NOMO-1 treated with DMSO at 0.1 percent for 48 hours (cell line): ENCODE measurements around the gene MALRD1.

Source experiments
- DNase-seq: peaks from one replicate; lab custom pipeline; 2025; ENCODE audit not compliant: unreplicated experiment; lab: John Stamatoyannopoulos, UW

The MALRD1 gene

DNA sequence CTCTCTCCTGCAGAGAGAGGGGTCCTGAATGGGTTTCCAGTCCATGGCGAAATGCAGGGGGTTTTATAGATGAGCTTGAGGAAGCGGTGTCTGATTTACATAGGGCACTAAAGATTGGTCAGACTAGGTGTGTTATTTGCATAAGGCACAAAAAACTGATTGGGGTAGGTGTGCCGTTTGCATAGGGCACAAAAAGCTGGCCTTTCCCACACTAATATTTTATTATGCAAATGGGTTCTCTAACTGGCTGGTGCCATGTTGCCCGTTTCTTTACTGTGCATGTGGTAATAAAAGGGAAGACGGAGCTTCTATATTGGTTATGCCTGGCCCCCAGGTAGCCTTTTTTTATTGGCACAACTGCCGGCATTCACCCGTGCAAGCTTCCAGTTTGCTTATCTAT lies 50.2 kb downstream of the MALRD1 start:
- no peak for DNase-seq

DNA sequence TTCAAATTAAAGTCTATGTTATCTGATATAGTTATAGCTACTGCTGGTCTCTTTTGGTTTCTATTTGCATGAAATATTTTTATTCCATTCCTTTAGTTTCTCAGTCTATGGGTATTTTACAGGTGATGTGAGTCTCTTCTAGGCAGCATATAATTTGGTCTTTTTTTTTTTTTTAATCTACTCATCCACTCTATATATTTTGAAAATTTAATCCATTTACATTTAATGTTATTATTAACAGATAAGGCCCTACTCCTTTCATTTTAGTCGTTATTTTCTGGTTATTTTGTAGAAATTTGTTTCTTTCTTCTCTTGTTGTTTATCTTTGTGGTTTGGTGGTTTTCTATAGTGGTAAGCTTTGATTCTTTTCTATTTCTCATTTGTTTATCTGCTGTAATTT lies 58.8 kb downstream of the MALRD1 start:
- no peak for DNase-seq

DNA sequence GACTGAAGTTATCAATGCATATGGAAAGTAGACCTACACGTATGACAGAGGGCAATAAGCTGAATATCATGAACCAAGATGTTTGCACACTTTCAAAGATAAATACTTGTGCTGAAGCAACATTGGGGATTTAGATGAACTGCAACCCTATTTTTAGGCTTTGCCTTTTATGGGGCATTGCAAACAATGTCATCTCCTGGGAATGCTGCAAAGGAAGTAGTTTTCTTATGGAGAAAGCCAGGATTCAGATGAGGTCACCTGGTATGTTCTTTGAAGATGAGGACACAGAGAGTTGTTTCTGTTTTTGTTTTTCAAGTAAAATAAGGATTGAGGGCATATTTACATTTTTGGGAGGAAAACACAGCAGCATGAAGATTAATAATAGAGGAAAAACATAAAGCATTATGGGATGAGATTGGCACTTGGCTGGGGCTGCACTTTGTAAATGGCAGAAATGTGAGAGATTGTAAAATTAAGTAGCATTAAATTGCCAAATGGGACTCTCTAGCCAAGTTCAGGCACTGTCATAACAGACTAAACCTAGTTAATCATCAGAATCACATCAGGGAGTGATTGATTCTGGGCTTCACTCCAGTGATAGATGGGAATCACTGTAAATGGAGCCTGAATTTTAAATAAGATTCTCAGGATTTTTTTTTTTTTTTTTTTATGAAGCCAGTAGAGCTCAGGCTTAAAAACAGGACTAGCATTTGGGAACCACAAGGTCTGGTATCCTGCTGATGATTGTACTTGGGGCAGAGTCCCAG lies 63.1 kb downstream of the MALRD1 start:
- DNase-seq: no peak

DNA sequence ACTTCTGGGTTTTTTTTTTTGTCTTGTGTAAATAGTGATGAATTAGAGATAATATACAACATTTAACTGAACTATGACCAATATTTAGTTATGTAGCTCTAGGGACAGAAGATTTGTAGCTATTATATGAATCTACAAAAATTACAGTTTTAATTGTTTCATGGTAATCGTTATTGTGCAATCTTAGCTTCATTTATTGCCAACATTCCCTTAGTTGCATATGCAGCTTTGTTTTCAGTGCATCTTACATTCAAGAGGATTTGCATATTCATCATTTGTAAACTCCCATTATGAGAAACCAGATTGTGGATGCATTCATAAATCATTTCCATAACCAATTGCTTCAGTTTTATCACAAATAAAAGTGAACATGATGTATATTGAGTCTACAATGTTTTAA lies 68.8 kb downstream of the MALRD1 start:
- DNase-seq: no peak

DNA sequence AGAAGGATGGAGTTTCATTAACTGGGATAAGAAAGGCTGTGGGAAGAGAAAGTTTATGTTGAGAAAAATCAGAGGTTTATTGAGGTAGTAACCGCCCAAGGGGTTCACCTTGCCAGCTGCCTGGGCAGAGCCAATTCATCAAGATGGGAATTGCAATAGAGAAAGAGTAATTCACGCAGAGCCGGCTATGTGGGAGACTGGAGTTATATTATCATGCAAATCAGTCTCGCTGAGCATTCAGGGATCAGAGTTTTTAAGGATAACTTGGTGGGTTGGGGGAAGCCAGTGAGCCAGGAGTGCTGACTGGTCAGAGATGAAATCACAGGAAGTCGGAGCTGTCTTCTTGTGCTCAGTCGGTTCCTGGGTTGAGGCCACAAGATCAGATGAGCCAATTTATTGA lies 70.6 kb downstream of the MALRD1 start:
- no peak for DNase-seq

DNA sequence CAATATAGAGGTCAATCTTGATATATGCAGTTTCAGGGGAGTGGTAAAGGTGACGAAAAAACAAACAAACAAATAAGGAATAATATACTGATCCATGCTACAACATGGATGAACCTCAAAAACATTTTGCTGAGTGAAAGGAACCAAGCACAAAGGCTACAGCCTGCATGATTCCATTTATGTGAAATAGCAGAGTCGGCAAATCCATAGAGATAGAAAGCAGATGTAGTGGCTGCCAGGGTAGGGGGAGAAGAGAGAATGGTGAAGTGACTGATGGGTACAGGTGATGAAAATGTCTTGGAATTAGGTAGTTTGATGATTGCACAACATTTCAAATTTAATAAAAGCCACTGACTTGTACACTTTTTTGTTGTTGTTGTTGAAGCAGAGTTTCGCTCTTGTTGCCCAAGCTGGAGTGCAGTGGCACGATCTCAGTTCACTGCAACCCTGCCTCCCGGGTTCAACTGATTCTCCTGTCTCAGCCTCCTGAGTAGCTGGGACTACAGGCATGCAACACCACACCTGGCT lies 71.8 kb downstream of the MALRD1 start:
- no peak for DNase-seq

DNA sequence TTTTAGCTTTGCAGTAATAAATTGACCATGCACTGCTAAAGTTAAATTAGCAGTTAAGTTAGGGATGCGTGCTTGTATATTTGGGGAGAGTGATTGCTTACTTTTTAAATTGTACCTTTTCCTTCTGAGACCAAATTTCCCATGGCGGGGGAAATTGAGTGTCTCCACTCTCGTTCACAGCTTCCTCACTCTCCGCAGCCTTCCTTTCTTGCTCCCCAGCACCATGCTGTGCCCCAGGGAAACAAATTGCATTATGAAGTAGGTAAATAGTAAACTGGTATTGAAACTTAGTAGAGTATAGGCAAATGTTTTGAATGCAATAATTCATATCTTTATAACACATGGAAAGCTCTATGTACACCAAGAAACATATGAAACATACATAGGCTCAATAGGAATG lies 85.4 kb downstream of the MALRD1 start:
- no peak for DNase-seq

DNA sequence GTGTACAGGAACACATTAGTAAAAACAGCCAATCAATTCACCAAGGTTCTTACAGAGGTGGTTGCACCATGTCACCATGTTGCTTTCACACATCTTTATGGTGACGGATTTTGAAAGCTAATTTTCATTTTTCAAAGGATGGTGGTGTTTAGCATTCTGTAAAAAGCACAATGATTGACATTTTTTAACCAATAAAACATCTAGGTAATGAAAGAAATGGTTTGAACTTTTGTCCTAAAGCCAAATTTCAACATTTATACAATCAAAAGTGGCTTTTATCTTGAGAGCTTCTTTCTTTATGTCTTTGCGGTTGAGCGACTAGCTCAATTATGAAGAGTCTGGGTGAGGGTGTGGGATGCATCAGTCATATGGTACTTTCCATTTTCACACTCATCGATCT lies 94.4 kb downstream of the MALRD1 start:
- DNase-seq: no peak

DNA sequence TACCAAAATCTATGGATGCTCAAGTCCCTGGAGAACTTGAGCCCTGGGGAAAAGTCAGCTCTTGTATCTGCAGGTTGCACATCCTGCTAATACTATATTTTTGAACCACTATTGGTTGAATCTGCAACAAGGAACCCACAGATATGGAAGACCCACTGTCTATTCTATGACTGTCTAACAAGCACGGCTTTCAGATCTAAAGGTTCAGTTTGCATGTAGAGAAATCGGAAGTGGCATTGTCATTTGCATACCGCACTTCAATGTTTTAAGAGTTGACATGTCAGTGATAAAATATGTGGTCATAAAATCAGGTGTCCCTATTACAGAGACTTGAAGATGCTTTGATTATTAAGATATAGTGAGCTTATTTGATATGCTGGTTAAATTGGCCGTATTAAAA lies 95.6 kb downstream of the MALRD1 start:
- DNase-seq: no peak

DNA sequence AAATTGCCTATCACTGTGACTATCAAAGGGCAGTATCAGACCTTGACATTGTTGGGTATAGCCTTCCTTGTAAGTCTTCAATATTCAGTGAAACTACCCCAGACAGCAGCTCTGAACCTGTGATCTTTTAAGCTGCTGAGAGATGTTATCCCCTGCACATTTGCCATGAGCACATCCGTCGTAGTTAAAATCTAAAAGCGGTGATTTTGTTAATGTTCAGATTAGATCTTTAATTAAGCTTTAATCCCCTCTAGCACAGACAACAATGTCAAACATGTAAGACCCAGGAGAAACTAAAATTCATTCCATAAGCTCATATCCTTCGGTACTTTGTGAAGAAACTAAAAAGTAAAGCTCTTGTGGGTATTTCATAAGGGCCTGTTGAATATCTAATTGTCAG lies 105.8 kb downstream of the MALRD1 start:
- no peak for DNase-seq

DNA sequence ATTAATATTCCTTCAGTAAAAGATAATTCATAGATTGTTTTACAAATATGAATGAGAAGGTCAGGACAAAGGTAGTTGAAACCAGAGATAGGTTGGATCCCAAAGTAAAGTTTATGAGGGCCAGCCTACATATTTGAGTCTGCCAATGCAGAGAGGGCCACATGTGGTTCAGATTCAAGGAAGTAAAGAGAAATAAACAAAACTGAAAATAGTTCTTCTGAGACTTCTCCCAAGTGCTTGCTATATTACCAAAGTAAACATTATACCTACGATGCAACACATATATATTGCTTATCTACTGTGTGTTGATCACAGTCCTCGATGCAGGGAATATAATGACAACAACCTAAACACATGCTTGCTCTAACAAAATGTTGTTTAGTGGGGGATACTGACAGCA lies 109.8 kb downstream of the MALRD1 start:
- DNase-seq: no peak

DNA sequence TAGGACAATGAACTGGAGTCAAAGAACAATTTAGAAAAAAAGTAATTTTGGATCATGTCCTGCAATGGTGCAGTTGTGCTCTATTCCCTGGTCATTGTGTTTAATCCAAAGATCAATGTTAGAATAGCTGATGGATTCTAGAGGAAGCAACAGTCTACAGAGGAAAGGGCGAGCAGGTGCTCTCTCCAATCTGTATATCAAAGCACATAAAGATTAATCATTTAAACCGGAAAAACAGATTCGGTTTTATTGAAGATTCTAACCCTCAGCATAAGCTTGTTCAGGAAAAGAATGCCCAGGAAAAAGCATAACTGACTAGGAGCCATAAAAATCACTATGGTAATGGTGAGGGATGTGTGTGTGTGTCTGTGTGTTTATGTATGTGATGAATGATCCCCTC lies 110.3 kb downstream of the MALRD1 start:
- no peak for DNase-seq

DNA sequence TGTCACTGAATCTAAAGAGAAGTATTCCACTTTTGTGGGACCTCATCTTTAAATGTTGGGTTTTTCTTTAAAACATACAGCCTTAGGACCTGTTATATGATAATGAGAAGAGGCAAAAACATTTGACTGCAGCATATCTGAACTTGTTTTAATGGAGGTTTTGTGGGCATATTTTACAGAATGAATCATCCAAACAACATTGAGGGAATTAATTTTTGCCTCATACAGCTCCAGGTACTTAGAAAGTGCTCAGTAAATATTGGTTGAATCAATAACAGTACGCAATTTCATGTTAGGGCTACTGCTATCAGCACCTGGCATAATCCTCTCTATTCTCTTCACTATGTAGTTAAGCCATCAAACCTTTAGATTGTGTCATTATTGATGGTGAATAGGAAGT lies 115.9 kb downstream of the MALRD1 start:
- no peak for DNase-seq

DNA sequence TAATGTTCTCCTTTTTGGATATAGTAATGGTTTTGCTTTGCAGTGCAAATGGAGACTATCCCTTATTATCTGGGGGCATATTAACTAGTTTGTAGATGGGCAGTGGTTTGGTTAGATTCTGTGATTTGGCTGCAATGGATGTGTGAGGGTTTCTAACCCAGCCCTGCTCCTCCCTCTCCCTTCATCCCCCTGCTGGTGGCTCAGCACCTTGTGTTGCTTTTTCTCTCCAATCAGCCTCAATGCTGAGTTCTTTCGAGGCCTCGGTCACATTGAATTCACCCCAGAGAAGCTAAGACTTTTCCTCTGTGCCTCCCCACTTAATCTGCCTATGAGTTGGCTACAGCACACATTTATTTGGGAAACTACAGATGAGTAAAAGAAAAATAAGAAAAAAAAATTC lies 120.0 kb downstream of the MALRD1 start:
- no peak for DNase-seq

DNA sequence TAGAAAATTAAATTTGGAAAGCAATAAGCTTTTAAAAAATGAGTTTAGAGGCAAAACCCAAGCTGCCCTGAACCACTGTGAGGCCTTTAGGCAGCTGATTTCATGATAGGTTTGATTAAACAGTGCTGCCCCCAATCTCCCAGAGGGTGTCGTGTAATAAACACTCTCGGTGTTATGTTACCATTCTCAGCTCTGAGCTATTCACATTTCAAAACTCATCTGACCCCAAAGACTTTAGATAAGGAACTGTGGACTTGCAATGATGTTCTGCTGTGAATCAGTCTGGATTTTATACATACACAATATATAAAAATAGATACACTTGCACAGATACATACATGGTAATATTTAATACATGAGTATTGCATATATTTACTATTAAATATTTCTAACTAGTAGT lies 120.4 kb downstream of the MALRD1 start:
- DNase-seq: no peak

DNA sequence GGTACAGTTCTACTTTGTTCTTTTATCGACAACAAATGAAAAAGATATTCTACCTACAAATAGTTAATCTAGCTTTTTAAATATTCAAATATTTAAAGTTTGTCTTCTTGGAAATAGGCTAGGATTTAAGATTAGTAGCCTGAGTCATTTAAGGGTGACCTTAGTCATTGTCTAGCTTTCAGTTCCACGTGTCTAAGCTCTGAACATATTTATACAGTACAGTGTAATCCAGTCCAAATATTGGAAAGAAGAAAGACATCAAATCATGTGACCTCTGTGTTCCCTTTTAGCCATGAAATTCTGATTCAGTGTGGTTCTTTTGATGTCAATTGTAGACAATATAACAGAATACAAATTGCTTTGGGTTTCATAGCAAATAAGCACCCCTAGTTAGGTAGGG lies 121.1 kb downstream of the MALRD1 start:
- no peak for DNase-seq

DNA sequence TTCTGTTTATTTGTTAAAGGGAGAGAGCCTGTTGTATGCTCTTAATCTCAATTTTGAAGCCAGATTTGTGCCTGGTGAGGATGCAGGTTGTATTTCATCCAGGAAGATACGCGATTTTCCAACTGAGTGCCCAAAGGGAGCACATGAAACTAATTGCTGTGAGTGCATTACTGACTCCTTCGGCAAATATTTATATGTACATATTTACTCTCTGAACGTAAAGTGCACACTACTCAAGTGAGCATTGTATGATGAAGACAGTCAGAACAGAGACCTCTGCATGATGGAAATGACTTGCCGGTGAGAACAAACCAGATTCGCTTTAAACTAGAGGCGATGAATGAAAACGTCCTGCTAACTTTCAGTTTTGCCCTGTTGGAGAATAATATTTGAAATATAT lies 130.1 kb downstream of the MALRD1 start:
- no peak for DNase-seq

DNA sequence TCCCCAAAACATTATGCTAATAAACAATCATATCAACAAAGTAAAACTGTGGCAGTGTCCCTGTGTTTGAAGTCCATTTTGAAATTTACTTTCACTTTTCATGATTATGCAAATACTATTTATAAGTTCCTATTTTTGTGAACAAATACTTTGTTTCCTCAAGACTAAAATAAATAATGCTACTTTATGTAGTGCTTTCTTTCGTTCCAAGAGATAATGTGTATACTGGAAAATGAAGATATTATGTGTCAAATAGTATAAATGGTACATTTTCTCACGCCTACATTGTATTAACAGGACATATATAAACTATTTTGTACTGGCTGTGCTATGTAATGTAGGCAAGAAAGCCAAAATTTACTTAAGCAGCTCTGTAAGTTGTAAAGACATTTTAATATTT lies 136.3 kb downstream of the MALRD1 start:
- no peak for DNase-seq

DNA sequence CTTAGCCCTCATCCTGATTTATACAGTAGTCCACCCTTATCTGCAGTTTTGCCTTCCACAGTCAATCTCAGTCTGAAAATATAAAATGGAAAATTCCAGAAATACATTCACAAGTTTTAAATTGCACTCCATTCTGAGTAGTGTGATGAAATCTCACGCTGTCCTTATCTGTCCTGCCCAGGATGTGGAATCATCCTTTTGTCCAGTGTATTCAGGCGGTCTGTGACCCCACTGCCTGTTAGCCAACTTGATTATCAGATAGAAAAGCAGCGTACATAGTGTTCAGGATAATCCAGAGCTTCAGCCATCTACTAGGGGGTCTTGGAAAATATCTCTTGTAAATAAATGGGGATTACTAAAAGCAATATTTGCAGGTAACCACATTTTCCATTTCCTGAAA lies 146.3 kb downstream of the MALRD1 start:
- no peak for DNase-seq

DNA sequence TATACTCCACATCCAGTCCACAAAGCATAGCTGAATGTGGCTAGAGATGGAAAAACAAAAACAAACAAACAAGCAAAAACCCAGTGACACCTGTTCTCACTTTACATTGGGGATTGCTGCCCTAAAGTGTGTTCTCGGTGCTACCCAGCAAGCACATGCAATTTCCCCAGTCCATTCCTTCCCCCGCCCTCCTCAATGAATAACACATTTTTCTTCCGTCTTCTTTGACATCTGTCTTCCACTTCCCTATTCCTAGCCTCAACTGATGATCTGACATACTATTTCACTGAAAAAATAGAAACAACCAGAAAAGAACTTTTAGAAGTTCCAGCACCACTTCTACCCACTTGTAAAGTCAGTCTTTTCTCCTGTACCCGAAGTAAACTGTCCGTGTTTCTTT lies 147.1 kb downstream of the MALRD1 start:
- DNase-seq: peak; percentile 32

DNA sequence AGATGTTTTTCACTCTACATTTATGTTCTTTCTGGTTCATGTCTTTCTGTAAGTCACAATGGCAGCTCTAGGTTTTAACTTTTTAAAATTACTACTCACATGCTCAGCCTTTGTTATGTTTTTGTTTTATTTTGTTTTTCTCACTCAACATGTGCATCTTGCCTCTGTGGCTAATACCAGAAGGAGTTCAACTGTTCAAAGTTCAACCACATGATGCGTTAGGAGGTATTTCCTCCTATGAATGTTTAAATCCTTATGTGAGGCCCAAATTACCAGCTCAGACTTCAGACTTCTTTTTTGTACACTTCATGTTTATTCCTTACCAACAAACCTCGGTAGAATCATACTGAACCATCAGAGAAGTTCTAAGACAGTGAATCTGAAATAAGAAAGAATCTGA lies 151.6 kb downstream of the MALRD1 start:
- no peak for DNase-seq

DNA sequence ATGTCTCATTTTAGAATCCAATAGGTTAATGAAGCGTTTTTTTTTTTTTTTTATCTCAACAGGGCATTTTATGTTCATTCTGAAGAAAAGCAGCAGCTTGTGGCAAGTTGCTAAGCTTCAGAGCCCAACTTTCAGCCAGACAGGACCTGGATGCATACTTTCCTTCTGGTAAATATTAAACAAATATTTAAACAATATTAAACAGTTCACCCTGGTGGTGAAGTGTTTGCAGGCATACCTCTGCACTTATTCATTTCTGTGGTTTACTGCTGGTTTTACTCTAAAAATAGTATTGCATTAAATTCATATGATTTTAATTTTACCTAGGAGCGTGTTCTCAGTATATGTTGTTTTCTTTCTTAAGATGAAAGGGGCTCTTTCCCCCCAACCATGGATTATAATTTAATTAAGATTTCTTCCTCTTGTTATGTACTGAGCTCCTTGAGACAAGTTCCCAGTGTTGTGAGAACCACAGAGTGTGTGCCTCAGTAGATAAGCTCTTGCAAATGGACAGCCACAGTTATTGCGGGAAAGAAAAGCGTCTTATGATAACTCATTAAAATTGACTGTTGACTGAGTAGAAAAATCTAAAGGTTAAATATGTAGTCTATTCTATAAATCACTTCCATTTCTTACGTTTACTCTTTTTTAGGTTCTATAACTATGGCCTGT lies 155.8 kb downstream of the MALRD1 start:
- no peak for DNase-seq

DNA sequence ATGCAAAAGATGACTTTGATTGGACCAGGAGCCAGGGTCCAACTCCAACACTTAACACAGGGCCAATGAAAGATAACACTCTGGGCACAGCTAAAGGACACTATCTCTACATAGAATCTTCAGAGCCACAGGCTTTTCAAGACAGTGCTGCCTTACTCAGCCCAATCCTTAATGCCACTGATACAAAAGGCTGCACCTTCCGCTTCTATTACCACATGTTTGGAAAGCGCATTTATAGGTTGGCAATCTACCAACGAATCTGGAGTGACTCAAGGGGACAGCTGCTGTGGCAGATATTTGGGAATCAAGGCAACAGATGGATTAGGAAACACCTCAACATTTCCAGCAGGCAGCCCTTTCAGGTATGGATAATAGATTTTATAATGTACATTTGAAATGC lies 160.7 kb downstream of the MALRD1 start:
- no peak for DNase-seq
